Measurements from ENCODE around the gene FCF1. TPM values are rescaled to one million over a fixed set of nuclear protein-coding genes. Genes with fewer than 3 reads are reported as not detected.

Gene FCF1
- total and polyA plus RNA-seq, 7 donors, result 18.6 to 35.7 (median 25.7) TPM

DNA sequence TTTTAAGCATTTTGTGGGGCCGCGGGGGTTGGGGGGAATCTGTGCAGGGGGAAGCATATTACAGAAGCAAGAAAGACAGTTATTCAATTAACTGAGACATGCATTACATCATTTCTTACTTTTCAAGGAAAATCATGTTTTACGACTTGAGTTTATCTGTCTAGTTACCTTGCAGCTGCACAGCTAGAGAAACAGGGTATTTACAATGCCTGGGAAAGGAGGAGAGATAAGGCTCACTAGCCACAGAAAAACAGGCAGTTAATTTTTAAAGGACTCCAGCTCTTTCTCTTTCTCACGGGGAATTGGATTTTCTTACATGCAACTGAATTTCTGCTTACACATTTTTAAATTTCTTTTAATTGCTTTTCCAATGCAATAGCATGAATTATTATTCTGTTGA, 22.2 kb downstream of the FCF1 start:
- no peak for DNase-seq
- TF ChIP-seq POLR2AphosphoS5 (IDR thresholded peaks at IDR 0.05) (no peak), CTCF (IDR thresholded peaks at IDR 0.05) (no peak), POLR2A (IDR thresholded peaks at IDR 0.05) (no peak), EP300 (IDR thresholded peaks at IDR 0.05) (no peak)
- Histone ChIP-seq H3K27ac (no peak overlapping the region), H3K4me1 (no peaks in the 10 kb centered on the region), H3K27me3 (no peaks in the 10 kb centered on the region), H3K9me3 (no peaks in the 10 kb centered on the region), H3K4me3 (no peak overlapping the region), H3K36me3 (peaks cover 0 to 83% (median 30%) of the 10 kb centered on the region in 4 donors)
- WGBS, 2 donors, result 20 to 72% methylated on average over 4 of the region's 4 CpGs
- intact Hi-C loops (cut with DNase I), result no loop called here

DNA sequence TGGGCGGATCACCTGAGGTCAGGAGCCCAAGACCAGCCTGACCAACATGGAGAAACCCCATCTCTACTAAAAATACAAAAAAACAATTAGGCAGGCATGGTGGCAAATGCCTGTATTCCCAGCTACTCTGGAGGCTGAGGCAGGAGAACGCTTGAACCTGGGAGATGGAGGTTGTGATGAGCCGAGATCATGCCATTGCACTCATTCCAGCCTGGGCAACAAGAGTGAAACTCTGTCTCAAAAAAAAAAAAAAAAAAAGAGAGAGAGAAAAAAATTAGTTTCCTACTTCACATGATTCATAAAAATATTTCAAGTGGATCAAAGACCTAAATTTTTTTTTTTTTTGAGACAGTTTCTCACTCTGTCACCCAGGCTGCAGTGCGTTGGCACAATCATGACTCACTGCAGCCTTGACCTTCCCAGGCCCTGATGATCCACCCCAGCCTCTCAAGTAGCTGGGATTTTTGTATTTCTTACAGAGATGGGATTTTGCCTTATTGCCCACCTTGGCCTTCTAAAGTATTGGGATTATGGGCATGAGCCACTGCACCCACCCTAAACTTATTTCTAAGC, 24.9 kb downstream of the FCF1 start:
- DNase-seq, result no peak
- H3K36me3 ChIP-seq, result peaks cover 0 to 65% (median 30%) of the 10 kb centered on the region in 4 donors
- H3K9me3 ChIP-seq, result no peaks in the 10 kb centered on the region
- H3K4me3 ChIP-seq, result no peak overlapping the region
- intact Hi-C loops (cut with DNase I), result no loop called here
- H3K27ac ChIP-seq, result no peak overlapping the region
- no peak for TF ChIP-seq EP300 (IDR thresholded peaks at IDR 0.05)
- H3K4me1 ChIP-seq, result no peaks in the 10 kb centered on the region
- no peaks in the 10 kb centered on the region for H3K27me3 ChIP-seq
- WGBS, 2 donors, result 95% methylated on average over 4 of the region's 4 CpGs

DNA sequence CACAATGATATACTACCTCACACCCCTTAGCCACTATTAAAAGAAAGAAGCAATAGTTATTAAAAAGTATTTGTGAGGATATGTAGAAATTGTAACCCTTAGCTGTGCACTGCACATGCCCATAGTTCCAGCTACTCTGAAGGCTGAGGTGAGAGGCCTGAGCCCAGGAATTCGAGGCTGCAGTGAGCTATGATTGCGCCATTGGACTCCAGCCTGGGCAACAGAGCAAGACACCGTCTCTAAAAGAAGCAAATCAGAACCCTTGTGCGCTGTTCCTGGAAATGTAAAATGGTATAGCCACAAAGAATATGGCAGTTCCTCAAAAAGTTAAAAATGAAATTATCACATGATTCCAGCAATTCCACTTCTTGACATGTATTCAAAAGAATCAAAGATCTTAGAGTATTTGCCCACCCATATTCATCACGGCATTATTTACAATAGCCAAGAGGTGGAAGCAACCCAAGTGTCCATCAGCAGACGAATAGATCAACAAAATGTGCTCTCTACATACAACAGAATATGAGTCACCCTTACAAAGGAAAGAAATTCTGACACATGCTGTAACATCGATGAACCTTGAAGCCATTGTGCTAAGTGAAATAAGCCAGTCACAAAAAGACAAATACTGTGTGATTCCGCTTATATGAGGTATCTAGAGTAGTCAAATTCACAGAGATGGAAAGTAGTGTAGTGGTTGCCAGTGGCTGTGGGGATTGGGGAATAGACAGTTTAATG, 26.5 kb downstream of the FCF1 start:
- H3K4me1 ChIP-seq, result no peaks in the 10 kb centered on the region
- H3K36me3 ChIP-seq, result peaks cover 0 to 48% (median 18%) of the 10 kb centered on the region in 4 donors
- TF ChIP-seq POLR2AphosphoS5 (IDR thresholded peaks at IDR 0.05) (no peak), CTCF (IDR thresholded peaks at IDR 0.05) (no peak), POLR2A (IDR thresholded peaks at IDR 0.05) (no peak), EP300 (IDR thresholded peaks at IDR 0.05) (no peak)
- no peaks in the 10 kb centered on the region for H3K9me3 ChIP-seq
- no peak for DNase-seq
- H3K4me3 ChIP-seq, result no peak overlapping the region
- WGBS, 2 donors, result 94 to 95% methylated on average over 8 of the region's 8 CpGs
- H3K27me3 ChIP-seq, result no peaks in the 10 kb centered on the region
- no peak overlapping the region for H3K27ac ChIP-seq
- intact Hi-C loops (cut with DNase I), result no loop called here

GRCh38 chr14:74747237-74747636, 34.3 kb downstream of the FCF1 start:
- TF ChIP-seq EP300 (IDR thresholded peaks at IDR 0.05), result no peak
- TF ChIP-seq CTCF (IDR thresholded peaks at IDR 0.05), result no peak
- TF ChIP-seq POLR2AphosphoS5 (IDR thresholded peaks at IDR 0.05), result no peak
- no peaks in the 10 kb centered on the region for H3K4me1 ChIP-seq
- intact Hi-C loops (cut with DNase I), result no loop called here
- no peaks in the 10 kb centered on the region for H3K27me3 ChIP-seq
- no peaks in the 10 kb centered on the region for H3K36me3 ChIP-seq
- no peaks in the 10 kb centered on the region for H3K9me3 ChIP-seq
- H3K27ac ChIP-seq, result no peak overlapping the region
- no peak for DNase-seq
- no peak overlapping the region for H3K4me3 ChIP-seq
- 93 to 97% methylated on average over 2 of the region's 2 CpGs for WGBS, 2 donors

GRCh38 chr14:74754157-74754556, 41.2 kb downstream of the FCF1 start:
- Histone ChIP-seq H3K4me3 (no peak overlapping the region), H3K36me3 (no peaks in the 10 kb centered on the region), H3K4me1 (no peaks in the 10 kb centered on the region), H3K9me3 (peaks cover 0 to 3% (median 0%) of the 10 kb centered on the region in 4 donors), H3K27ac (no peak overlapping the region), H3K27me3 (no peaks in the 10 kb centered on the region)
- DNase-seq, result no peak
- intact Hi-C loops (cut with DNase I), result no loop called here
- no peak for TF ChIP-seq POLR2A (IDR thresholded peaks at IDR 0.05)
- TF ChIP-seq EP300 (IDR thresholded peaks at IDR 0.05), result no peak
- TF ChIP-seq POLR2AphosphoS5 (IDR thresholded peaks at IDR 0.05), result no peak
- TF ChIP-seq CTCF (IDR thresholded peaks at IDR 0.05), result no peak
- 86 to 87% methylated on average over 2 of the region's 2 CpGs for WGBS, 2 donors
